Endodermal cell (in vitro differentiated cells): ENCODE data around the gene SLIT1. TPM values are rescaled to one million over a fixed set of nuclear protein-coding genes. Genes with fewer than 3 reads are reported as not detected.
A peak's percentile ranks its signal among the peaks of the same experiment; 100 is the strongest.

Experiments used
- DNase-seq: peaks from one replicate; pipeline ENCODE4 v3.0.0-alpha.2; 2017
- H3K27ac ChIP-seq: 2 replicates; pipeline ENCODE4 v1.5.1; 2013; ENCODE audit warnings: mild to moderate bottlenecking, low read depth, low read length, moderate library complexity
- H3K27me3 ChIP-seq: 2 replicates; pipeline ENCODE4 v1.6.1; 2013; ENCODE audit warnings: mild to moderate bottlenecking, low read length, moderate library complexity; ENCODE audit not compliant: insufficient read depth, control insufficient read depth, poor library complexity, severe bottlenecking
- H3K36me3 ChIP-seq: 2 replicates; pipeline ENCODE4 v1.7.0; 2013; ENCODE audit warnings: mild to moderate bottlenecking, low read length, moderate library complexity; ENCODE audit not compliant: control insufficient read depth, insufficient read depth
- H3K4me1 ChIP-seq: one replicate; pipeline ENCODE4 v1.7.0; 2013; ENCODE audit warnings: low read length; ENCODE audit not compliant: control insufficient read depth, insufficient read depth
- H3K4me3 ChIP-seq: 2 replicates; pipeline ENCODE4 v1.5.1; 2013; ENCODE audit warnings: mild to moderate bottlenecking, low read length, moderate library complexity
- H3K9ac ChIP-seq: 2 replicates; pipeline ENCODE4 v1.6.1; 2013; ENCODE audit warnings: mild to moderate bottlenecking, low read length, moderate library complexity; ENCODE audit not compliant: poor library complexity, severe bottlenecking; ENCODE audit errors: extremely low read depth
- H3K9me3 ChIP-seq: 2 replicates; pipeline ENCODE4 v1.6.1; 2013; ENCODE audit warnings: mild to moderate bottlenecking, low read length, moderate library complexity; ENCODE audit not compliant: control insufficient read depth
- H3K27ac Mint-ChIP-seq: 2 replicates; pipeline ENCODE4 v1.8.0; 2020; ENCODE audit warnings: mixed read lengths
- H3K27me3 Mint-ChIP-seq: 2 replicates; pipeline ENCODE4 v1.8.0; 2021; ENCODE audit warnings: mild to moderate bottlenecking, mixed read lengths; ENCODE audit not compliant: insufficient read depth
- H3K36me3 Mint-ChIP-seq: 2 replicates; pipeline ENCODE4 v1.8.0; 2020; ENCODE audit warnings: low read depth, mixed read lengths
- H3K4me1 Mint-ChIP-seq: 2 replicates; pipeline ENCODE4 v1.8.0; 2020; ENCODE audit warnings: mixed read lengths
- H3K4me3 Mint-ChIP-seq: 2 replicates; pipeline ENCODE4 v1.8.0; 2020; ENCODE audit warnings: mild to moderate bottlenecking, moderate library complexity, mixed read lengths
- H3K9me3 Mint-ChIP-seq: 2 replicates; pipeline ENCODE4 v1.8.0; 2020; ENCODE audit warnings: mild to moderate bottlenecking, mixed read lengths
- CTCF ChIP-seq: fragments of 200-600 bp; sonication (generic); conservative IDR thresholded peaks from 2 replicates; pipeline ENCODE4 v1.5.0; 2021; ENCODE audit warnings: antibody characterized with exemption, mild to moderate bottlenecking
- WGBS, 2 experiments: methylation state at CpG; one replicate each; pipeline versions ENCODE4 v1.1.5 to v1.1.7; 2013; ENCODE audit warnings: missing lambda C conversion rate in 2 of 2, mixed read lengths in 1 of 2; ENCODE audit not compliant: insufficient coverage in 1 of 2, insufficient read length in 1 of 2; 5-methylcytosine and 5-hydroxymethylcytosine counted together
- total RNA-seq, 2 donors: library from RNA; stranded (reverse); fragmentation: NEBNext Ultra II Directional in 1 of 2; extraction: Animal tissue kit (Norgen Biotek cat#: 25700) in 1 of 2; gene quantifications; 2 replicates in 1 of 2; 3 replicates in 1 of 2; pipeline ENCODE4 v1.2.1, GENCODE V29; 2021

SLIT1 gene
- total RNA-seq, 2 donors from 2014 or later = 0.97 to 2.4 TPM

GRCh38 chr10:97217299-97217698 lies 31.5 kb upstream of the SLIT1 start:
- no peak overlapping the region for H3K27ac ChIP-seq
- 100% methylated on average over 2 to 3 of the region's 3 CpGs for WGBS, 2 experiments
- no peak overlapping the region for H3K4me3 ChIP-seq
- peaks cover 15% of the 10 kb centered on the region for H3K4me1 Mint-ChIP-seq
- no peak overlapping the region for H3K27ac Mint-ChIP-seq
- no peaks in the 10 kb centered on the region for H3K9me3 Mint-ChIP-seq
- H3K36me3 Mint-ChIP-seq = peaks cover 8% of the 10 kb centered on the region
- no peak overlapping the region for H3K9ac ChIP-seq
- H3K36me3 ChIP-seq = peaks cover 6% of the 10 kb centered on the region
- no peaks in the 10 kb centered on the region for H3K4me1 ChIP-seq
- no peaks in the 10 kb centered on the region for H3K27me3 ChIP-seq
- TF ChIP-seq CTCF = no peak
- no peak overlapping the region for H3K4me3 Mint-ChIP-seq
- H3K27me3 Mint-ChIP-seq = no peaks in the 10 kb centered on the region
- no peak for DNase-seq
- H3K9me3 ChIP-seq = no peaks in the 10 kb centered on the region

GRCh38 chr10:97215619-97216260 lies 30.0 kb upstream of the SLIT1 start:
- peaks cover 7% of the 10 kb centered on the region for H3K4me1 Mint-ChIP-seq
- 89 to 91% methylated on average over 11 to 15 of the region's 15 CpGs for WGBS, 2 experiments

GRCh38 chr10:97213431-97213830 lies 27.7 kb upstream of the SLIT1 start:
- TF ChIP-seq CTCF = no peak
- 92% methylated on average over 9 of the region's 9 CpGs; no CpG with 5 or more reads in 1 of the 2 experiments for WGBS, 2 experiments
- H3K4me3 ChIP-seq = no peak overlapping the region
- DNase-seq = no peak
- Mint-ChIP-seq H3K27ac (peak overlapping the region; percentile 12), H3K36me3 (no peaks in the 10 kb centered on the region), H3K4me1 (peaks cover 7% of the 10 kb centered on the region), H3K9me3 (no peaks in the 10 kb centered on the region), H3K27me3 (no peaks in the 10 kb centered on the region), H3K4me3 (no peak overlapping the region)
- H3K9ac ChIP-seq = no peak overlapping the region
- H3K9me3 ChIP-seq = no peaks in the 10 kb centered on the region
- H3K4me1 ChIP-seq = no peaks in the 10 kb centered on the region
- no peak overlapping the region for H3K27ac ChIP-seq
- H3K27me3 ChIP-seq = no peaks in the 10 kb centered on the region
- no peaks in the 10 kb centered on the region for H3K36me3 ChIP-seq

More at GRCh38 chr10:97215619-97216260, 30.0 kb upstream of the SLIT1 start:
- TF ChIP-seq CTCF = no peak
- no peaks in the 10 kb centered on the region for H3K9me3 ChIP-seq
- peaks cover 5% of the 10 kb centered on the region for H3K36me3 ChIP-seq
- Mint-ChIP-seq H3K9me3 (no peaks in the 10 kb centered on the region), H3K4me3 (no peak overlapping the region), H3K27ac (no peak overlapping the region), H3K27me3 (no peaks in the 10 kb centered on the region), H3K36me3 (peaks cover 6% of the 10 kb centered on the region)
- no peak for DNase-seq
- no peak overlapping the region for H3K9ac ChIP-seq
- H3K4me1 ChIP-seq = no peaks in the 10 kb centered on the region
- H3K4me3 ChIP-seq = no peak overlapping the region
- H3K27me3 ChIP-seq = no peaks in the 10 kb centered on the region
- H3K27ac ChIP-seq = no peak overlapping the region
